Gastroesophageal sphincter (tissue), 4 donors: ENCODE results near the gene COL4A6. TPM values are rescaled to one million over a fixed set of nuclear protein-coding genes. Genes with fewer than 3 reads are reported as not detected.

Experiments used
- ATAC-seq: fragments of 150-250 bp; one replicate; pipeline ENCODE4 v1.9.1; 2016; ENCODE audit warnings: mild to moderate bottlenecking, moderate library complexity
- H3K27ac ChIP-seq, 4 donors: fragments of 200-600 bp; sonication (generic) in 3 of 4; 1 replicate in 3 of 4; 2 replicates in 1 of 4; pipeline ENCODE4 v1.5.1; 2016 to 2019
- H3K27me3 ChIP-seq: fragments of 200-600 bp; sonication (generic); one replicate; pipeline ENCODE4 v1.5.1; 2019
- H3K36me3 ChIP-seq, 2 donors: fragments of 200-600 bp; sonication (generic); one replicate each; pipeline ENCODE4 v1.5.1; 2019; ENCODE audit warnings: control low read depth in 1 of 2
- H3K4me1 ChIP-seq, 3 donors: fragments of 200-600 bp; sonication (generic); 1 replicate in 2 of 3; 2 replicates in 1 of 3; pipeline ENCODE4 v1.5.1; 2016 to 2019; ENCODE audit warnings: control low read depth in 2 of 3
- H3K4me3 ChIP-seq, 2 donors: fragments of 200-600 bp; sonication (generic); one replicate each; pipeline ENCODE4 v1.5.1; 2019; ENCODE audit warnings: mild to moderate bottlenecking in 1 of 2, moderate library complexity in 1 of 2
- H3K9me3 ChIP-seq, 3 donors: fragments of 200-600 bp; sonication (generic); one replicate each; pipeline ENCODE4 v1.5.1; 2017 to 2019; ENCODE audit warnings: control low read depth in 2 of 3
- CTCF ChIP-seq, 4 experiments: fragments of 200-600 bp in 2 of 4; fragments of 450-650 bp in 2 of 4; sonication (generic) in 1 of 4; IDR thresholded peaks; one replicate each; pipeline ENCODE4 v1.5.1; 2017 to 2019; ENCODE audit warnings: antibody characterized with exemption in 4 of 4, mild to moderate bottlenecking in 2 of 4, moderate library complexity in 2 of 4
- EP300 ChIP-seq: sonication (generic); formaldehyde crosslinking; IDR thresholded peaks from one replicate; pipeline ENCODE4 v1.6.1; 2017; ENCODE audit warnings: antibody characterized with exemption, mild to moderate bottlenecking
- POLR2A ChIP-seq, 2 donors: fragments of 450-650 bp; IDR thresholded peaks; one replicate each; pipeline ENCODE4 v1.6.1; 2017; ENCODE audit warnings: antibody characterized with exemption in 2 of 2, mild to moderate bottlenecking in 2 of 2, moderate library complexity in 1 of 2
- POLR2AphosphoS5 ChIP-seq: sonication (generic); formaldehyde crosslinking; IDR thresholded peaks from one replicate; pipeline ENCODE4 v1.6.1; 2017; ENCODE audit warnings: antibody characterized with exemption
- WGBS, 2 donors: methylation state at CpG; one replicate each; pipeline ENCODE4 v1.1.5; 2018; ENCODE audit warnings: low coverage in 1 of 2; 5-methylcytosine and 5-hydroxymethylcytosine counted together
- total RNA-seq, 4 donors: library from RNA; depleted of rRNA; stranded (reverse); fragments of >200 nt; gene quantifications; one replicate each; pipeline ENCODE4 v1.1.0, GENCODE V29; 2016

The COL4A6 gene
- total RNA-seq, 4 donors from 2014 or later: 103 to 369 (median 213) TPM

- no peak for ATAC-seq
- 100% methylated on average over 1 of the region's 1 CpG for WGBS, 2 donors
These were observed 71.4 kb downstream of the COL4A6 start for GRCh38 chrX:108366644-108367406.

GRCh38 chrX:108362026-108362425 lies 76.2 kb downstream of the COL4A6 start:
- Histone ChIP-seq H3K9me3 (no peaks in the 10 kb centered on the region), H3K27me3 (no peaks in the 10 kb centered on the region), H3K36me3 (no peaks in the 10 kb centered on the region), H3K4me3 (no peak overlapping the region), H3K4me1 (peaks cover 0 to 15% (median 0%) of the 10 kb centered on the region in 3 donors), H3K27ac (peak overlapping the region in 2 of 4 donors; percentile 27 to 35)
- 13 to 29% methylated on average over 1 of the region's 1 CpG for WGBS, 2 donors
- ATAC-seq: no peak
- no peak for TF ChIP-seq CTCF (IDR thresholded peaks at IDR 0.05)
- no peak for TF ChIP-seq EP300
- TF ChIP-seq POLR2A (IDR thresholded peaks at IDR 0.05): no peak
- TF ChIP-seq POLR2AphosphoS5: no peak

More at GRCh38 chrX:108366644-108367406, 71.4 kb downstream of the COL4A6 start:
- H3K27ac ChIP-seq: no peak overlapping the region
- peaks cover 0 to 15% (median 0%) of the 10 kb centered on the region in 3 donors for H3K4me1 ChIP-seq
- H3K36me3 ChIP-seq: no peaks in the 10 kb centered on the region
- TF ChIP-seq POLR2AphosphoS5 (no peak), CTCF (IDR thresholded peaks at IDR 0.05) (no peak), EP300 (no peak), POLR2A (IDR thresholded peaks at IDR 0.05) (no peak)
- H3K4me3 ChIP-seq: no peak overlapping the region
- H3K27me3 ChIP-seq: no peaks in the 10 kb centered on the region
- H3K9me3 ChIP-seq: no peaks in the 10 kb centered on the region

- Histone ChIP-seq H3K9me3 (no peaks in the 10 kb centered on the region), H3K27ac (peak overlapping the region in 1 of 4 donors; percentile 27), H3K27me3 (no peaks in the 10 kb centered on the region), H3K4me1 (peaks cover 0 to 15% (median 0%) of the 10 kb centered on the region in 3 donors), H3K36me3 (no peaks in the 10 kb centered on the region), H3K4me3 (no peak overlapping the region)
- no peak for ATAC-seq
- 36% methylated on average over 2 of the region's 2 CpGs; no CpG with 5 or more reads in 1 of the 2 donors for WGBS, 2 donors
- TF ChIP-seq CTCF (IDR thresholded peaks at IDR 0.05) (no peak), POLR2AphosphoS5 (no peak), EP300 (no peak), POLR2A (IDR thresholded peaks at IDR 0.05) (no peak)
These were observed 76.9 kb downstream of the COL4A6 start for GRCh38 chrX:108361316-108361715.

- no peaks in the 10 kb centered on the region for H3K9me3 ChIP-seq
- WGBS, 2 donors: 82 to 86% methylated on average over 3 to 4 of the region's 4 CpGs
- no peak overlapping the region for H3K4me3 ChIP-seq
- TF ChIP-seq POLR2A (IDR thresholded peaks at IDR 0.05) (no peak), CTCF (IDR thresholded peaks at IDR 0.05) (no peak)
- no peaks in the 10 kb centered on the region for H3K27me3 ChIP-seq
- H3K27ac ChIP-seq: no peak overlapping the region
- no peak for ATAC-seq
- peaks cover 0 to 15% (median 0%) of the 10 kb centered on the region in 3 donors for H3K4me1 ChIP-seq
- no peaks in the 10 kb centered on the region for H3K36me3 ChIP-seq
These were observed 78.2 kb downstream of the COL4A6 start for GRCh38 chrX:108359806-108360602.
